HG03095 (cell line): Measurements from ENCODE around the gene SEPTIN11.

ENCODE experiments used
- ATAC-seq: cut with Tn5 transposase; IDR thresholded peaks from one replicate; pipeline ENCODE4 v1.9.1; 2021; ENCODE audit warnings: moderate library complexity; ENCODE audit not compliant: unreplicated experiment

The SEPTIN11 gene

DNA sequence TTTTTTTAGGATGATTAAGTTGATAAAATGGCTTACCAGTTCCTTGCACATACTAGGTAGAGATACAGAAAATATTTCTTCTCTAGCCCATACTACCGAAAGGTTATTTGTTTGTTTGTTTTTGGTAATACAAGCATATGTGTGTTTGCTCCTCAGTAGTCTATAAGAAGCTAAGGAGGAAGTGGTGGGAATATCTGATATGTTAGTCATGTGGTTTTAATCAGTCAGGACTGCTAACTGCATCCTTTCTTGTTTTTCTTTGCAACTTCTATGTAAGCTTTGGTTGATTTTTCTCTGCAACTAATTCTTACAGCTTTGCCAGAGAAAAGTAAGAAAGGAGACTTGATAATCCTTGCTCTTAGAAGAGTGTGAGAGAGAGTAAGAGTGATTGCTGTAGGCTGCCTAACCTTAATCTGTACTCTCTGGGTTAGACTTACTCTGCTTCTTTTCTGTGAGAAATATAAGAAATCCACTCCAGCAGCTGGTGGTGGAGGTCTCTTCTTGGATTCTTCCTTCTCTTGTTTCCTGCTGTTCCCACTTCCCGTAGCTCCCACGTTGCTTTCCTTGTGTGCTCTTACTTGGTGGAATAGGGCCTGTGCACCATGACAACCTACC lies 28.3 kb downstream of the SEPTIN11 start:
- ATAC-seq: no peak

DNA sequence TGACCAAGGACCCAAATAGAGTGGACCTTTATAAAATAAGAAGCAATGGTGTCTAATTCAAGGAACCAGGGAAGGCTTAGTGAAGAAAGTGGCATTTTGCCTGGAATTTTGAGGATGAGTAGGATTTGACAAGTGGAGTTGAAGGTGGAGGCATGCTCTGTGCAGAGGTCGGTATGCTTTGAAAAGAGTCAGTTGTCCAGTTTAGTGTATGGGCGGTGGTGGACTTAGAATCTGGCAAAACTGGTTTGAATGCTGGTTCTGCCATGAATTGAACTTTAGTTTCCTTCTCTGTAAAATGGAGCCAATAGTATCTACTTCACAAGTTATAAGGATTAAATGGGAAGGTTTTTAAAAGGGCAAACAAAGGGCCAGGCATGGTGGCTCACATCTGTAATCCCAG lies 29.7 kb downstream of the SEPTIN11 start:
- no peak for ATAC-seq

DNA sequence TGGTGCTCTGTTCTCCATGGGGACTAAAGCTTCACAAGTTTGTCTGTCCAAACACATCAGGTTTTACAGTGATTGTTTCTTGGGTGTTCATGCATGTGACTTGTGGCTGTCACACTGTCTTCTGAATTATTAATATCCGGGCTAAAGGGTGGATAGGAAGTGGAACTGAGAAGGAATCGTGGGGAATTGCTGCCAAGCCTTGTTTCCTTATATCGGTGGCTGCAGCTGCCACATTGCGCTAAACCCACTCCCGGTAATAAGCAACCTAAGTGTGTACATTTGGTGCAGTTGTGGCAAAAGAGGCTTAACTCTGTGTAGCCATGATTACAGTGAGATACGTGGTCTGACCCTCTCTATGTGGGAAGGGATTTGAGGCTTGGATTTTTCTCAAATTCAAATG lies 30.7 kb downstream of the SEPTIN11 start:
- ATAC-seq: no peak

DNA sequence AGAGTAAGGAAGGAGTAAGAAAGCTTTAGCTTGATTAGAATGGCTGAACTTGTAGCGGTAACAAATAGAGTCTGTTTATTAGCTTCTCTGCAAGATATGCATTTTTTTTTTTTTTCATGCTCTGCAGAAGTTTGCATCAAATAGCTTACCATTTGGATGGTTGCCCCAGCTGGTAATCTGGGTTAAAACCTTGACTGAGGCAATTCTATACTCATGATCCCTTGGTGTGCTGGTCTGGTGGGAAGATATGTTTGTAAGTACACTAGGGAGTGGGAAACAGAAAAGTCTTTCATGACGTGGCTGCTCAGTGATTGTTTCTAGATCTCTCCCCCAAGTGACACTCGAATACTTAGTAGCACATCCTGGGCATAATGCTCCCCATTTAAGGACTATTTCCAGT lies 32.1 kb downstream of the SEPTIN11 start:
- no peak for ATAC-seq

DNA sequence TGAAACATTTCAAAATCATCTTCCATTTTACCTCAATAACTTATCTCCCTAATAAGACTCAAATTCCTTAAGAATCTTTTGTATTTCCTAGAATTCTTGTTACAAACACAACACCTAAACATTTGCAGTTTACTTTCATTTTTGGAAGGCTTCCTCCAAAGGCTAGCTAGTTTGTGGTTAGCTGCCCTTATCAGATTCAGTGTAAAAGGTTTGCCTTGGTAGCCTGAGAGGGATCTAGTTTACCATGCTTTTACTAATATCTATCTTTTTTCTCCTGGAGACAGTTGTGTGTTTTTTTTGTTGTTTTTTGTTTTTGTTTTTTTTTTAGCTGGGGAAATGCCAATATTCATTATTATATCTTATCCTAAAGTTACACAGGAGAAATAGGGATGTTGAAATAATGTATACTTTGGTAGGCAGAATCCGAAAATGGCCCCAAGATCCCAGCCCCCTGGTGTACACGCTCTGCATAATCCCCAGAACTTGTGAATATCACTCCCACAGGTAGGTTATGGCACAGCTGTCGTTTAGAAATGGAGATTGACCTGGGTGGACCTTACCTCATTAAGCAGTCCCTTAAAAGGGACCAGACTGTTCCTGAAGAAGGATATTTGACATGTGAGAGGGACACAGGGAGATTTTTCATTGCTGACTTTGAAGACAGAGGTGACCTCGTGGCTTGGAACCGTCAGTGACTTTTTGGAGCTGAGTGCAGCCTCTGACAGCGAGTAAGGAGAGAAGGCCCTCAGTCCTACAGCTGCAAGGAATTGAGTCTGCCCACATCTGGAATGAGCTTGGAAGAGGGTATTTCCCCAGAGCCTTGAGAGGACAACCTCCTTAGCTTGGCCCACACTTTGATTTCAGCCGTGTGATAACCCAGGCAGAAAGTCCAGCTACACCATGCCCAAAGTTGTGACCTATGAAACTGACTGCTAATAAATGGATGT lies 33.4 kb downstream of the SEPTIN11 start:
- ATAC-seq: no peak

DNA sequence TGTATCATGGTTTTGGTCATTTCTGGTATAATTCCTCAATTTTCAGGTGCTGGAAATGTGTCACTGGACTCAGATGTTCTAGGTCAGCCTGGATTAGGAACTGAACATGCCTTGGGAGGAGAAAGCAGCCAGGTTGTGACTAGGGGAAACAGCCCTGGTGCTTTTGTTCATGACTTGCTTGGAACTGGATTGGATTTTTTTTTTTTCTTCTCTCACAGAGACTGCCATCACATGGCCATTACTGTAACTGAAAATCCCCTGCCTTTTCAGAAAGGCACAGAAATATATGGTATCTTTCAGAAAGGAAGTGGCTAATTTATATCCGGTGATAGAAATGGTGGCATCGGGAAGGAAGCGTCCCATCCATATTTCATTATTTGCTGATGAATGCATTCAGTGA lies 34.6 kb downstream of the SEPTIN11 start:
- ATAC-seq: peak; percentile 53

DNA sequence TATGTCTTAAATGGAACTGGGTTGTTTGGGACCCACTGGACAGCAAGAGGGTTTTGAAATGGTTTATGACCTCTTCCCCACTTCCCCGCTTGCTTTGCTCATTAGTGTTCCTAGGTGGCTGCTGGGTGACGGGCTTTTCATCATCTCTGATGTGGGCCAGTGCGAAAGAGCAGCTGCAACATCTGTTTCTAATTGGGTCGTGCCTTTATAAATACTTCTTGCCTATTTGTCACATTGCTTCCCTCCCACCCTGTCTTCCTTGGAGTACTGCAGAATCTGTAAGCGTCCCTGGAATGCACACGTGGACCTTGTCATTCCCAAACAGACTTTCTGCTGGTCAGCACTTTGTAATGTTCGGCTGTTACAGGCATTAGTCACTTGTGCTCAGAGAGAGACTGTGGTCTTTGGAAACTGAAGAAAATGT lies 35.2 kb downstream of the SEPTIN11 start:
- ATAC-seq: no peak

DNA sequence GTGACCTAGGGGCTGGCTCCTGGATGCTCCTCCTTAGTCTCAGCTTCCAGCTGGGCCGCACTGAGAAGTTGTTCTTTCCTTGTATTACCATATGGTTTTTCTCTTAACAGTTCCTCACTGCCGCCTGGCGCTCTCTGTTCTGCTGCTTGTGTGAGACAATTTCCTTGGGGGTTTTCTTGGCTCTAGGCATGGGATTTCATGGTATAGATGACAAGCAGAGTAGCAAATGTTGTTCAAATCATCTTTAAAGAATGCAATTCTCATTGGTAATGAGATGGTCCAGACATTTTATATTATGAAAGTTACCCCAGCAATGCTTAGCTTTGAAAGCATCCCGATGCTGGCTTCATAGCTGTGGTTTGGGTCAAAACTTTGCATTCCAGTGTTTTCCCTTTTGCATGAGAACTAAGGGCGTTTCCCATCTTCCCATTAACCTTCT lies 37.6 kb downstream of the SEPTIN11 start:
- ATAC-seq: no peak

DNA sequence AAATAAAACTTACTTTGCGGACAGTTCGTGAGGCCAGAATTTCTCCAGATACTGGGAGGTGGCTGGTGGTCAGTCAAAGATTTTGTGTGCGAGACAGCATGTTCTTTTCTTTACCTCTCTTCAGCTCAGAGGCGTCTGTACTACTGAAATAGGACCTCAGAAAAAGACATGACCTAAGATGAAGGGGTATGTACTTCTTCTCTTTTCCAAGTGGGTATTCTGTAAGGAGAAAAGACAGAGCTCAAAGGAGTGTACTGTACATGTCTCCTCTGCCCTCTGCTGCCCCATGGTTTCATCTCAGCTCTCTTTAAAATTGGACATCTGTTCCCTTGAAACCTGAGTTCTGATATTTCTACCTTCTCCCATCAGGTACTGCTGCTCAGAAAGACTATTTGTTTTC lies 38.1 kb downstream of the SEPTIN11 start:
- ATAC-seq: no peak

DNA sequence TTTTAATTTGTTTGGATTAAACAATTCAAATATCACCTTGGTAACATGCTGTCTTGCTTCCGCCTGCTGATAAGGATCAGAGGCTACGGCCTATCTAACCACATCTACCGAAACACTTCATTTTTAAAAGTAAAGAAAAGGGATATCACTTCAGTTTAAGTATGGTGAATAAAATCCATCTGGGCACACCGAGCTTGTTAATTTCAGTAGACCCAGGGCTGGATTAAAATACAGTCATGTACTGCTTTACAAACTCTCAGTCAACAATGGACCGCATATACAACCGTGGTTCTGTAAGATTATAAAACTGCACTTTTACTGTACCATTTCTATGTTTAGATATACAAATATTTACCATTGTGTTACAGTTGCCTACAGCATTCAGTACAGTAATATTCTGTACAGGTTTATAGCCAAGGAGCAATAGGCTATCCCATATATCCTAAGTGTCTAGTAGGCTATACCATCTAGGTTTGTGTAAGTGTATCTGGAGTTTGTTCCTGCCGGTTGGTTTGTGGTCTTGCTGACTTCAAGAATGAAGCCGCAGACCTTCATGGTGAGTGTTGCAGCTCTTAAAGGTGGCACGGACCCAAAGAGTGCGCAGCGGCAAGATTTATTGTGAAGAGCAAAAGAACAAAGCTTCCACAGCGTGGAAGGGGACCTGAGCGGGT lies 40.0 kb downstream of the SEPTIN11 start:
- ATAC-seq: no peak

DNA sequence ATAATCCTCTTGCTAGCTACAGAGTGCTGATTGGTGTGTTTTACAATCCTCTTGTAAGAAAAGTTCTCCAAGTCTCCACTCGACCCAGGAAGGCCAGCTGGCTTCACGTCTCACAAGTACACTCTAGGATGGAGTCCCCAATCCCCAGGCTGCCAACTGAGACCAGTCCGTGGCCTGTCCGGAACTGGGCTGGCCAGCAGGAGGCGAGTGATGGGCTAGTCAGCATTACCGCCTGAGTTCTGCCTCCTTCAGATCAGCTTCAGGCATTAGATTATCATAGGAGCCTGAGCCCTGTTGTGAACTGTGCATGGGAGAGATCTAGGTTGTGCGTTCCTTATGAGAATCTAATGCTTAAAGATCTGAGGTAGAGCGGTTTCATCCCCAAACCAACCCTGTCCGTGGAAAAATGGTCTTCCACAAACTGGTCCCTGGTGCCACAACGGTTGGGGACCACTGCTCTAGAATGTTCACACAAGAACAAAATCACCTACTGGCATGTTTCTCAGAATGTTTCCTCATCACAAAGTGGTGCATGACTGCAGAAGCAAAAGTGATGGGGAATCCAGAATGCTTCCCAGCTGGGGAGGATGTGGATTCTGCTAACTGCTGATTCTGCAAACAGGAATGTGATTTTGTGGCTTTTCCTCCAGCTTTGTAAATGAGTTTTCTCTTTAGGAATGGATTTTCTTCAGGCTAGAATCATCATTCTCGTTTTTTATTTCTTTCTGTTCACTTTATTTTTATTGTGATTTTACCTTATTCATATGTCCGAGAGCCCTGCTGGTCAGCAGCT lies 40.9 kb downstream of the SEPTIN11 start:
- ATAC-seq: no peak

DNA sequence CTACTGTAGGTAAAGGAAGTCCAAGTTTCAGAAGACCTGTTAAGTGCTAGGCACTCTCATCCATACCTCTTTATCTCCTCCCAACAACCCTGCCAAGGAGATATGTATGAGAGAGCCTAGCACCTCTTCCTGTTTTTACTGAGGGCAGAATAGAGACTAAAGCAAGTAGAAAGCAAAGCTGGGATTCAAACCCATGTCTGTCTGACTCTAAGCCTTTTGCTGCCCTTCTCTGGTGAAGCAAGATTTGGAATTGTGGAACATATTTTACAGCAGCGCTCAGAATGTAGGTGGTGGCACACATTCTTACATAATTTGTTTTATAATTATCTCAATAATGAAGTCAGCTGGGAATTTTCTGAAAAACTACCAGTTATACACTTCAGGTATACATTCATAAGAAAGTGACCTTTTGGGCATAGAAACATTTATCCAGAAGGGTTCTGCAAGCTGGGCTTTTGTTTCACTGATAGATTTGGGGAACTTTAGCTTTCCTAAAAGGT lies 41.7 kb downstream of the SEPTIN11 start:
- ATAC-seq: no peak

DNA sequence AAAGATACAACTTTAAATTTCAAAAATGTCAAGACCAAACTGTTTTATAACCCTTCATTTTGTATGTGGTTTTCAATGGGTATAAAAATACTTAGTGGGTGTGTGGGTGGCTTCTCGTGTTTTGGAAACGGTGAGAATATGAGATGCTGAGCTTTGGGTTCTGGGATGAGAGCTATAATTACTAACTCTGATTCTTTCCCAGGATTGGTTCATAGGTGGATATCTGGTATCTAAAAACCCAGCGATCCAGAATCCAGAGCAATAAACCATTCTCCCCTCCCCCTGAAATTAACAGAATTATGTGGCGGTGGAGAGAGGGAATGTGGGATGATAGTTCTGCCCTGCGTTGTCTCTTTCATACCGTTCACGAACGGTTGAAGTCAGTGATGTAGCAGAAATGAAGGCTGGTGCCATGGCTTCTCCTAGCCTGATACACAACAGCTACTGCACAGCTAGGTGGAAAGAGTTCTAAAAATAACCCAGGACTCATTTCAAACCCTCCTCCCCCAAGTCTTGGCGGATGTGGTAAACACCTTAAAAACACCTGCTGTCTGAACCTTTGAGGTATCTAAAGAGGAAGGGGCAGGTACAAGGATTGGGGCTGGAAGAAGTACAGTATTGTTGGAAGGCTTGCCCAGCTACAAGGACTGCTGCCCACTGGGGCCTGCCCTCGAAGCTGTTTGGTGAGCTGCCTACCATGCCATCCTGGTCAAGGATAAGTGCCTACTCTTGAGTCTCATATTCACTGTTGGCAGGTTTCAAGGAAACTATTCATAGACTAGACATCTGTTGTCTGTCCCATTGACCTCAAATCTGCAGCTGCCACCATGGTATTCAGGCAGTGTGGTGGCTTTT lies 44.5 kb downstream of the SEPTIN11 start:
- peak; percentile 90 for ATAC-seq

DNA sequence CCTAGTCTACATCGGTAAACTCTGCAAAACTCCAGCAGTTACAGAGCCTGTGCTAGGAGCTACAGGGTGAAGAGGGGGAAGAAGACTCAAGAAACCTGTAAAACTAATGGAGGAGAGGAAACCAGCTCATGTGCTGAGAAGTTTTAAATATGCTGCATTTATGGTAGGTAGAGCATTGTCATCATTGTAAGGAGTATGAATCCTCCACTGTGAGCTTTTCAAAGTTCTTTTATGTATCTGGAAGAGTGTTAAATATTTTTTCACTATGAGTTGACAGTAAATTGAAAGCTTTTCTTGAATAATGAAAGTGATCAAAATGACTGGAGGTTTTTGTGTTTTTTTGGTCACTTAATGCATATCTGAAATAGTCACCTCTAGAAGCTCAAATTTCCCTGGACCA lies 46.2 kb downstream of the SEPTIN11 start:
- no peak for ATAC-seq

DNA sequence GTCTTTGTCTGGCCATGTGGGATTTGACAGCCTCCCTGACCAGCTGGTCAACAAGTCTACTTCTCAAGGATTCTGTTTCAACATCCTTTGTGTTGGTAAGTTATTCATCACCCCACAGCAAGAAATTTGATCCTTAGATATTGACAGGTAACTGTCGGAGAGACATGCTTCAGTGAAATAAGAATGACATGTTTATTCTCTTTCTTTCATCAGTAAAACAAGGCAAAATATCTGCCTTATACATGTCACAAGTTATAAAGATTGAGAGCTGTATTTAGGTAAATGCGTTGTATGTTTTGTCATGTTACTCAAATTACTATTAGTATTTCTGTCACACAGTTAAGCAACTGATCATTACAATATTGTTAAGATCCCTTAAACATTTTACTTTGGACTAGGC lies 46.9 kb downstream of the SEPTIN11 start:
- ATAC-seq: no peak

DNA sequence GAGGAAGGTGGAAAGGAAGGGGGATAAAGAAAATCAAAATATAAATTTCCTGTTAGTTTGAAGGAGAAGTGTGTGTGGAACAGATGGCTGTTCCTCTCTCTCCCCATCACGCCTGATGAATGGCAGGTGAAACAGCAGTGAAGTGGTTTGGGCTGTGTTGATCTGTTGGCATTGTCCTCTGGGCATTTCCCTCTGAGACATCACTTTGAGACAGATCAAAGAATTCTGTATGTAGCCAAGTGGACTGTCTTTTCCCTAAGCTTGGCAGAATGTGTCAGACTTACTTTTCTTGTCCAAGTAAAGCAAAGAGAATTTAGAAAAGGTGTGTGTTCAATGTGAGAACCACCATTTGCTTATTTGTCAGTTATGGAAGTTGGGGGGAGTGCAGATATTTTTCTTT lies 47.5 kb downstream of the SEPTIN11 start:
- ATAC-seq: no peak

DNA sequence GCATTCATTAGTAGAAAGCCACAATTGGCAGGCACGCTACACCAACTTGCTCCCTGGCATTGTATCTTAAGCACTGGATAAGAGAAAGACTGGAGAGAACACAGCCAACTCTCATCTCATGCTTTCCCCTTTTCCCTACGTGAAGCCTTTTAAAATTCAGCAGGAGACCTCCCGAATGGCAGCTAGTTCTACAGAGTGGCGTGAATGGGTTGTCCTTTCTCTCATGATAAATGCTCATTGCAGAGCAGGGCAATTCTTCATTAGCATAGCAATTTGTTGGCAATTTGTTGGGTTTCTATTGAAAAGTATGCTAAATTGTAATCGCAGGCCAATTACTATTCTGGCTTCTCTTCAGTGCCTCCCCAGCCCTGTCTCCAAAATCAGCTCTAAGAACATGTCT lies 48.0 kb downstream of the SEPTIN11 start:
- ATAC-seq: no peak

DNA sequence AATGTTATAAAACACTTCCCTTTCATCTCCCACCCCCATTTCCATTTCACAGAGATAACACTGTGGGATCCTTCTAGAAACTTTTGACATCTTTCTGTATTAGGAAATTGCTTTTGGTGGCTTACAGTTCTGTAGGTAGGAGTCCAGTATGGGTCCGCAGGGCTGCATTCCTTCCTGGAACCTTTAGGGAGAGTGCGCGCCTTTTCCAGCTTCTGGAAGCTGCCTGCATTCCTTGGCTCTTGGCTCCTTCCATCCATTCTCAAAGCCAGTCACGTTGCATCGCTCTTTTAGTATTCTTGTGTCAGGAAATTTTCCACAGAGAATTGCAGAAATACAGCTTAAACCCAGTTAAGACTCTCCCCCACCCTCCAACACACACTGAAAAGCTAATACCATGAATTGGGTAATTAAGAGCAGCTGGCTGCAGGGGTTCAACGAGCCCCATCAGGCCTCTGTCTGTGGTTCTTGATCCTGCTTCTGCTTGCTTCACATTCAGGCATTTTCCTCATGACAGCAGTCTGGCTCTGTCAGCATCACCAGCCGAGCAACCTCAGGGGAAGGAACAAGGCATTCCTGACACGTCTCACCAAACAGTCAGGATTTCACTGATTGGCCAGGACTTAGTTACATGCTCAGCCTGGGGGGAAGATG lies 48.8 kb downstream of the SEPTIN11 start:
- no peak for ATAC-seq
